IMR-90 (cell line): Measurements from ENCODE around the gene PLD4.

Source experiments
- BHLHE40 ChIP-seq: fragments of 150-350 bp; IDR thresholded peaks from 2 replicates; pipeline ENCODE4 v1.6.1; 2016; ENCODE audit warnings: mild to moderate bottlenecking, low read depth, low read length
- CHD1 ChIP-seq: IDR thresholded peaks from 2 replicates; pipeline ENCODE4 v1.6.1; 2012; ENCODE audit warnings: low read depth, low read length, improper control_type of control experiment
- ELK1 ChIP-seq: fragments of 150-350 bp; IDR thresholded peaks from 2 replicates; pipeline ENCODE4 v1.6.1; 2016; ENCODE audit warnings: low read depth, mild to moderate bottlenecking, low read length, moderate library complexity, borderline replicate concordance
- FOS ChIP-seq: fragments of 150-350 bp; IDR thresholded peaks from 2 replicates; pipeline ENCODE4 v1.6.1; 2016; ENCODE audit warnings: low read depth, low read length
- MAFK ChIP-seq: IDR thresholded peaks from 2 replicates; pipeline ENCODE4 v1.6.1; 2012; ENCODE audit warnings: low read depth, low read length, improper control_type of control experiment
- MAZ ChIP-seq: IDR thresholded peaks from 2 replicates; pipeline ENCODE4 v1.6.1; 2012; ENCODE audit warnings: low read depth, mild to moderate bottlenecking, low read length, improper control_type of control experiment, moderate library complexity, borderline replicate concordance
- POLR2A ChIP-seq: IDR thresholded peaks from 2 replicates; pipeline ENCODE4 v1.6.1; 2012; ENCODE audit warnings: mild to moderate bottlenecking, low read depth, low read length
- RAD21 ChIP-seq: IDR thresholded peaks from 2 replicates; pipeline ENCODE4 v1.6.1; 2012; ENCODE audit warnings: low read length, improper control_type of control experiment
- RCOR1 ChIP-seq: IDR thresholded peaks from 2 replicates; pipeline ENCODE4 v1.6.1; 2012; ENCODE audit warnings: mild to moderate bottlenecking, low read length, improper control_type of control experiment; ENCODE audit not compliant: insufficient replicate concordance
- RFX5 ChIP-seq: IDR thresholded peaks from 2 replicates; pipeline ENCODE4 v1.8.0; 2012; ENCODE audit warnings: low read depth, mild to moderate bottlenecking, low read length, moderate library complexity
- SMC3 ChIP-seq: fragments of 150-350 bp; IDR thresholded peaks from 2 replicates; pipeline ENCODE4 v1.6.1; 2016; ENCODE audit warnings: low read depth, mild to moderate bottlenecking, antibody characterized with exemption, low read length, moderate library complexity
- USF2 ChIP-seq: fragments of 150-350 bp; IDR thresholded peaks from 2 replicates; pipeline ENCODE4 v1.6.1; 2017; ENCODE audit warnings: mild to moderate bottlenecking, antibody characterized with exemption, low read length, low read depth
- TF ChIP-seq, protein P1 (sequence below): conservative IDR thresholded peaks from 2 replicates; pipeline ENCODE4 v1.5.1; 2012; ENCODE audit warnings: mild to moderate bottlenecking, low read depth, low read length, improper control_type of control experiment

DNA sequence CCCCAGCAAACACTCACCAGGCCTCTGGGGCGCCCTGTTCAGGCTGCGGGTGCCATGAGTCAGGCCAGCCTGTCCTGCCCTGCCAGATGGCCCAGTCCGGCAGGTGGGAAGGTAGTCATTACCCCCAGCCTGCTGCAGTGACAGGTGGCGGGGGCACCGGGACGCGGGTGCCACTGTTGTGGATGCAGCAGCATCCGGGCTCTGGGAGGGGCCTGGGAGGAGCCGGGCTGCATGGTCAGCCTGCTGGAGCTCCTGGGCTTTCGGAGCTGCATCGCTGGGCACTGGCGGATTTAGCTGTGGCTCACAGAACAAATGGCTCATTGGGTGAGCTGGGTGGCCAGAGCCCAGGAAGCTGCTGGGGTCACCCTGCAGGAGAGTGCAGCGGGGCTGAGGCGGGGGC, 46.1 kb upstream of the PLD4 start:
- no peak for TF ChIP-seq SMC3
- no peak for TF ChIP-seq POLR2A
- TF ChIP-seq, protein P1, sequence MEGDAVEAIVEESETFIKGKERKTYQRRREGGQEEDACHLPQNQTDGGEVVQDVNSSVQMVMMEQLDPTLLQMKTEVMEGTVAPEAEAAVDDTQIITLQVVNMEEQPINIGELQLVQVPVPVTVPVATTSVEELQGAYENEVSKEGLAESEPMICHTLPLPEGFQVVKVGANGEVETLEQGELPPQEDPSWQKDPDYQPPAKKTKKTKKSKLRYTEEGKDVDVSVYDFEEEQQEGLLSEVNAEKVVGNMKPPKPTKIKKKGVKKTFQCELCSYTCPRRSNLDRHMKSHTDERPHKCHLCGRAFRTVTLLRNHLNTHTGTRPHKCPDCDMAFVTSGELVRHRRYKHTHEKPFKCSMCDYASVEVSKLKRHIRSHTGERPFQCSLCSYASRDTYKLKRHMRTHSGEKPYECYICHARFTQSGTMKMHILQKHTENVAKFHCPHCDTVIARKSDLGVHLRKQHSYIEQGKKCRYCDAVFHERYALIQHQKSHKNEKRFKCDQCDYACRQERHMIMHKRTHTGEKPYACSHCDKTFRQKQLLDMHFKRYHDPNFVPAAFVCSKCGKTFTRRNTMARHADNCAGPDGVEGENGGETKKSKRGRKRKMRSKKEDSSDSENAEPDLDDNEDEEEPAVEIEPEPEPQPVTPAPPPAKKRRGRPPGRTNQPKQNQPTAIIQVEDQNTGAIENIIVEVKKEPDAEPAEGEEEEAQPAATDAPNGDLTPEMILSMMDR = no peak
- TF ChIP-seq USF2 = no peak
- no peak for TF ChIP-seq ELK1
- no peak for TF ChIP-seq RAD21
- no peak for TF ChIP-seq FOS
- no peak for TF ChIP-seq MAFK
- TF ChIP-seq MAZ = no peak
- no peak for TF ChIP-seq RCOR1
- no peak for TF ChIP-seq CHD1
- no peak for TF ChIP-seq BHLHE40
- no peak for TF ChIP-seq RFX5
